Breast epithelium (tissue), 4 donors: ENCODE data around the gene SLC8B1. TPM values are rescaled to one million over a fixed set of nuclear protein-coding genes. Genes with fewer than 3 reads are reported as not detected.

Source experiments
- DNase-seq, 2 donors: peaks; one replicate each; pipeline ENCODE4 v3.0.0-alpha.2; 2019; ENCODE audit warnings: low spot score in 2 of 2
- H3K27ac ChIP-seq, 2 donors: fragments of 200-600 bp; sonication (generic) in 1 of 2; one replicate each; pipeline ENCODE4 v1.5.1; 2016 to 2019; ENCODE audit warnings: mild to moderate bottlenecking in 1 of 2
- H3K27me3 ChIP-seq, 2 donors: fragments of 200-600 bp; sonication (generic) in 1 of 2; one replicate each; pipeline versions ENCODE4 v1.5.1 to v1.6.0; 2017 to 2019; ENCODE audit warnings: control low read depth in 1 of 2, mild to moderate bottlenecking in 1 of 2
- H3K36me3 ChIP-seq: fragments of 200-600 bp; one replicate; pipeline ENCODE4 v1.5.1; 2019
- H3K4me1 ChIP-seq, 2 donors: fragments of 200-600 bp; sonication (generic); one replicate each; pipeline ENCODE4 v1.5.1; 2016 to 2019; ENCODE audit warnings: control low read depth in 1 of 2
- H3K4me3 ChIP-seq, 3 donors: fragments of 200-600 bp; sonication (generic); 1 replicate in 2 of 3; 2 replicates in 1 of 3; pipeline ENCODE4 v1.5.1; 2016 to 2019; ENCODE audit warnings: mild to moderate bottlenecking in 3 of 3, moderate library complexity in 2 of 3
- H3K9me3 ChIP-seq, 2 donors: fragments of 200-600 bp; sonication (generic) in 1 of 2; one replicate each; pipeline ENCODE4 v1.5.1; 2016 to 2019; ENCODE audit warnings: control low read depth in 1 of 2
- POLR2A ChIP-seq: fragments of 450-650 bp; IDR thresholded peaks from one replicate; pipeline ENCODE4 v1.6.1; 2016; ENCODE audit warnings: antibody characterized with exemption, mild to moderate bottlenecking, moderate library complexity
- POLR2AphosphoS5 ChIP-seq, 3 donors: sonication (generic); formaldehyde crosslinking; IDR thresholded peaks; one replicate each; pipeline ENCODE4 v1.6.1; 2017; ENCODE audit warnings: antibody characterized with exemption in 3 of 3
- intact Hi-C: fragments of 100-400 bp; cut with DNase I; formaldehyde crosslinking; loops from one replicate; pipeline ENCODE4 v1.15.1; 2023; ENCODE audit warnings: low total_unique reads
- total RNA-seq, 3 donors: library from RNA; depleted of rRNA; stranded (reverse); fragments of >200 nt; gene quantifications; one replicate each; pipeline ENCODE4 v1.1.0, GENCODE V29; 2016
- TF ChIP-seq, protein P1 (sequence below), 3 donors: fragments of 450-650 bp; IDR thresholded peaks; one replicate each; pipeline ENCODE4 v1.5.1; 2016 to 2017; ENCODE audit warnings: antibody characterized with exemption in 3 of 3, mild to moderate bottlenecking in 3 of 3, moderate library complexity in 3 of 3

The SLC8B1 gene
- total RNA-seq, 3 donors from 2014 or later = 32.6 to 36.1 (median 35.4) TPM

DNA sequence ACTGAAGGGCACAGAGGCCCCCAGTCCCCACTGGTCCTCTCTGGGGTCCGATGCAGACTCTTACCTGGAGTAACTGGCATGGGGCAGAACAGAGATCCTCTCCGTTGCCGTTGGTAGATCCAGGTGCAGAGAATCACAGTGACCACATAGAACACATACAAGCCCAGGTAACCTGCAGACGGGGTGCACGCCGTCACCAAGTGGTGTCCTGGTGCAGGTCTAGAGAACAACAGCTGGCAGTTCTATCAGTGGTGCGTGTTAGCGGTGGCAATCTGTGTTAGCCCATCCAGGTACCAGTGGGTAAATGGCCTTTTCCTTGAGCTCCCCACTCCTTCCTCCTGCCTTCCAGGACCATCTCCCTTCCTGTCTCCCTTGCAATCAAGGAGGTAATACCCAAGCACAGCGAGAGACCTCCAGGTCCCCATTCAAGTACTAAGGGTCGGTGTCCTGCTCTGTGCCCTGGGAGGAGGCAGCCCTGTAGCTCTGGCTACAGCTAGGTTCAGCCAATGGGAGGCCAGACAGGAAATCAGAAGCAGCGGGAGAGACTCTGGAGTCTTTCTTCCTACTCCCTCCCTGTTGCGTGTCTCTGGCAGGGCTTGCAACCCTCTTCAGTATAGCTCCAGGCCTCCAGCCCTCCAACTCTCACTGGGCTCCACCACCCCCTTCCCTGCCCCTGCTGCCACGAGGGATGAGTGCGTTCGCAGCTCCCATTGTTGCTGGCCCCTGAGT lies 15.8 kb downstream of the SLC8B1 start:
- Histone ChIP-seq H3K9me3 (no peaks in the 10 kb centered on the region), H3K36me3 (peaks cover 10% of the 10 kb centered on the region)
- intact Hi-C loops = no loop called here

DNA sequence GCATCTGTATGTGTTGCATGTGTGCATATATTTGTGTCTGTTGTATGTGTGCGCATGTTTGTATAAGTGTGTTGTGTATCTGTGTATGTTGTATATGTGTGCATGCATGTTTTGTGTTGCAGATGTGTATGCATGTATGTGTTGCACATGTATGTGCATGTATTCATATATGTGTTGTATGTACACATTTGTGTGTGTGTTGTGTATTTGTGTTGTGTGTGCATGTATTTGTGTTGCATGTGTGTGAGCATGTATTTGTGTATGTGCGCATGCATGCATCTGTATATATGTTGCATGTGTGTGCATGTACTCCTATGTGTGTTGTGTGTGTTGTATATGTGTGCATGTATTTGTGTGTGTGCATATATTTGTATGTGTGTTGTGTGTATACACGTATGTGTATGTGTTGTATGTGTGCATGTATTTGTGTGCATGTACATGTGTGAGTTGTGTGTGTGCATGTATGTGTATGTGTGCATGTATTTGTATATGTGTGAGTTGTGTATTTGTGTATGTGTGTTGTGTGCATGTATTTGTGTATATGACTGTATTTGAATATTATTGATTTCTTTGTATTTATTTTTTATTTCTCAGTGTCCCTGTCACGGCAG lies 16.8 kb downstream of the SLC8B1 start:
- Histone ChIP-seq H3K4me1 (no peaks in the 10 kb centered on the region), H3K36me3 (peaks cover 10% of the 10 kb centered on the region), H3K27me3 (no peaks in the 10 kb centered on the region), H3K9me3 (no peaks in the 10 kb centered on the region), H3K27ac (no peak overlapping the region), H3K4me3 (no peak overlapping the region)
- no peak for TF ChIP-seq POLR2A
- TF ChIP-seq, protein P1, sequence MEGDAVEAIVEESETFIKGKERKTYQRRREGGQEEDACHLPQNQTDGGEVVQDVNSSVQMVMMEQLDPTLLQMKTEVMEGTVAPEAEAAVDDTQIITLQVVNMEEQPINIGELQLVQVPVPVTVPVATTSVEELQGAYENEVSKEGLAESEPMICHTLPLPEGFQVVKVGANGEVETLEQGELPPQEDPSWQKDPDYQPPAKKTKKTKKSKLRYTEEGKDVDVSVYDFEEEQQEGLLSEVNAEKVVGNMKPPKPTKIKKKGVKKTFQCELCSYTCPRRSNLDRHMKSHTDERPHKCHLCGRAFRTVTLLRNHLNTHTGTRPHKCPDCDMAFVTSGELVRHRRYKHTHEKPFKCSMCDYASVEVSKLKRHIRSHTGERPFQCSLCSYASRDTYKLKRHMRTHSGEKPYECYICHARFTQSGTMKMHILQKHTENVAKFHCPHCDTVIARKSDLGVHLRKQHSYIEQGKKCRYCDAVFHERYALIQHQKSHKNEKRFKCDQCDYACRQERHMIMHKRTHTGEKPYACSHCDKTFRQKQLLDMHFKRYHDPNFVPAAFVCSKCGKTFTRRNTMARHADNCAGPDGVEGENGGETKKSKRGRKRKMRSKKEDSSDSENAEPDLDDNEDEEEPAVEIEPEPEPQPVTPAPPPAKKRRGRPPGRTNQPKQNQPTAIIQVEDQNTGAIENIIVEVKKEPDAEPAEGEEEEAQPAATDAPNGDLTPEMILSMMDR (IDR thresholded peaks at IDR 0.05) = no peak
- no peak for TF ChIP-seq POLR2AphosphoS5 (IDR thresholded peaks at IDR 0.05)
- DNase-seq = no peak
- intact Hi-C loops = no loop called here

More for the DNA sequence above, 15.8 kb downstream of the SLC8B1 start:
- TF ChIP-seq, protein P1 (IDR thresholded peaks at IDR 0.05) = no peak
- TF ChIP-seq POLR2A = no peak
- no peak for TF ChIP-seq POLR2AphosphoS5 (IDR thresholded peaks at IDR 0.05)
- H3K27ac ChIP-seq = no peak overlapping the region
- no peaks in the 10 kb centered on the region for H3K27me3 ChIP-seq
- no peak for DNase-seq
- H3K4me3 ChIP-seq = no peak overlapping the region
- no peaks in the 10 kb centered on the region for H3K4me1 ChIP-seq

DNA sequence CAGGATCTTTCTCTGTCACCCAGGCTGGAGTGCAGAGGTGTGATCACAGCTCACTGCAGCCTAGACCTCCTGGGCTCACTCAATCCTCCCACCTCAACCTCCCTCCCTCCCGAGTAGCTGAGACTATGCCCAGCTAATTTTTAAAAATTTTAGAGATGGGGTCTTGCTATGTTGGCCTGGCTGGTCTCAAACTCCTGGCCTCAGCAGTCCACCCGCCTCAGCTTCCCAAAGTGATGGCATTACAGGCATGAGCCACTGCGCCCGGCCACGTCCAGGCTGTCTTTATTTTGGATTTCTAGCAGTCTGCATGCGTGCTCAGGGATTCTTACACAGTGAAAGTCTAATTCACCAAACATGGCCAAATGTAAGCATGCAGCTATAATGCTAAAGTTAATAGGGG lies 17.8 kb downstream of the SLC8B1 start:
- Histone ChIP-seq H3K27ac (no peak overlapping the region), H3K9me3 (no peaks in the 10 kb centered on the region), H3K27me3 (no peaks in the 10 kb centered on the region), H3K36me3 (peaks cover 10% of the 10 kb centered on the region), H3K4me1 (no peaks in the 10 kb centered on the region), H3K4me3 (no peak overlapping the region)
- TF ChIP-seq, protein P1 (IDR thresholded peaks at IDR 0.05) = no peak
- no peak for TF ChIP-seq POLR2A
- TF ChIP-seq POLR2AphosphoS5 (IDR thresholded peaks at IDR 0.05) = no peak
- intact Hi-C loops = no loop called here
- no peak for DNase-seq

DNA sequence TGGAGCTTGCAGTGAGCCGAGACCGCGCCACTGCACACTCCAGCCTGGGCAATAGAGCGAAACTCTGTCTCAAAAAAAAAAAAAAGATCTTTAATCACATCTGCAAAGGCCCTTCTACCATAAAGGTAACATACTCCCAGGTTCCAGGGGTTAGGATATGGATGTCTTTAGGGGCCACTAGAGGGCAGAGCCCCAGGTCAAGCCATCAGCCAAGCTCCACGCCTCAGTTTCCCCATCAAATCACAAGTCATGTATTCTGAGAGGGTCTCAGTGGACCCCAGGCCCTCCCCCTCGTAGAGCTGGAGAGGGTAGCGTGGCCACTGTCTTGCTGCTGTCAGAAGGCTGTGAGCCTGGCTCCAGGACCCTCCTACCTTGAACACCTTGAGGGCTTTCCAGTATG lies 18.8 kb downstream of the SLC8B1 start:
- intact Hi-C loops = no loop called here
- H3K9me3 ChIP-seq = no peaks in the 10 kb centered on the region
- H3K27ac ChIP-seq = no peak overlapping the region
- TF ChIP-seq POLR2A (no peak), POLR2AphosphoS5 (IDR thresholded peaks at IDR 0.05) (no peak)
- TF ChIP-seq, protein P1 (IDR thresholded peaks at IDR 0.05) = no peak
- H3K27me3 ChIP-seq = no peaks in the 10 kb centered on the region
- peaks cover 10% of the 10 kb centered on the region for H3K36me3 ChIP-seq
- H3K4me1 ChIP-seq = no peaks in the 10 kb centered on the region
- no peak for DNase-seq
- no peak overlapping the region for H3K4me3 ChIP-seq

DNA sequence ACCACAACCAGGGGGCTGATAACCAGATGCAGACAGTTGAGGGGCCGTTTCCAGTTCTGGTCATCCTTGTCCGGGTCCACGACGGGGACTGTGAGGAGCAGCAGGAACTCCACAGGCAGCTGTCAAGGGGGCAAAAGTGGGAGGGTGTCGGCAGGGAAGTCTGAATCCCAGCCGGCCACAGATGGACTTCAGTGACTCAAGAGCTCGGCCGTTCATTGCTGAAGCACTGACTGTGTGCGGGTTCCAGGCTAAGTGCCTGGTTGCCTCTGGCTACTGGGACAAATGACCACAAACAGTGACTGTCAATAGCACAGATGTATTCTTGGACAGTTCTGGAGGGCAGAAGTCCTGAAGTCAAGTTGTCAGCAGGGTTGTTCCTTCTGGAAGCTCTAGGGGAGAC lies 19.6 kb downstream of the SLC8B1 start:
- no peaks in the 10 kb centered on the region for H3K9me3 ChIP-seq
- no peaks in the 10 kb centered on the region for H3K4me1 ChIP-seq
- no peak overlapping the region for H3K27ac ChIP-seq
- intact Hi-C loops = no loop called here
- no peaks in the 10 kb centered on the region for H3K27me3 ChIP-seq
- TF ChIP-seq, protein P1 (IDR thresholded peaks at IDR 0.05) = no peak
- TF ChIP-seq POLR2AphosphoS5 (IDR thresholded peaks at IDR 0.05) (no peak), POLR2A (no peak)
- no peak overlapping the region for H3K4me3 ChIP-seq
- H3K36me3 ChIP-seq = peaks cover 10% of the 10 kb centered on the region
- no peak for DNase-seq
